ENCODE data around the gene SRSF10. TPM values are rescaled to one million over a fixed set of nuclear protein-coding genes. Genes with fewer than 3 reads are reported as not detected.

Gene SRSF10
- total RNA-seq, 1 donor from 2014 or later: 192 TPM

GRCh38 chr1:24003331-24003972 is 23.3 kb upstream of the SRSF10 start:
- ChIA-PET CTCF (interaction anchor here (1.3 kb wide), 1 partner anchor 25 kb away, joined by 3 read pairs; no protein-coding TSS in a partner anchor), POLR2A (interaction anchor here (0.6 to 1.3 kb wide), 2 partner anchors 23 to 583 kb away, joined by 5 read pairs; partner anchors contain the start of gene SRSF10)
- H3K4me1 Mint-ChIP-seq: peaks cover 8% of the 10 kb centered on the region
- no peaks in the 10 kb centered on the region for H3K36me3 Mint-ChIP-seq (ENCODE audit: low read depth)
- no peak overlapping the region for H3K27ac Mint-ChIP-seq
- TF ChIP-seq CTCF (IDR thresholded peaks at IDR 0.05): no peak
- no peaks in the 10 kb centered on the region for H3K9me3 Mint-ChIP-seq
- intact Hi-C loops (cut with micrococcal nuclease): no loop called here
- ATAC-seq (ENCODE audit: low read depth) (peak; percentile 78), DNase-seq (no peak)
- H3K4me3 Mint-ChIP-seq: no peak overlapping the region
- H3K27me3 Mint-ChIP-seq: peaks cover 6% of the 10 kb centered on the region

GRCh38 chr1:24002695-24003094 is 22.6 kb upstream of the SRSF10 start:
- H3K9me3 Mint-ChIP-seq: no peaks in the 10 kb centered on the region
- POLR2A ChIA-PET: no interaction called here

GRCh38 chr1:23999156-23999671 is 19.1 kb upstream of the SRSF10 start:
- no peak overlapping the region for H3K4me3 Mint-ChIP-seq
- DNase-seq: no peak
- ChIA-PET CTCF (no interaction called here), POLR2A (no interaction called here)
- H3K4me1 Mint-ChIP-seq: peaks cover 8% of the 10 kb centered on the region
- intact Hi-C loops (cut with micrococcal nuclease): no loop called here
- no peaks in the 10 kb centered on the region for H3K27me3 Mint-ChIP-seq
- ATAC-seq (ENCODE audit: low read depth): no peak
- H3K9me3 Mint-ChIP-seq: no peaks in the 10 kb centered on the region
- no peaks in the 10 kb centered on the region for H3K36me3 Mint-ChIP-seq (ENCODE audit: low read depth)
- no peak overlapping the region for H3K27ac Mint-ChIP-seq
- no peak for TF ChIP-seq CTCF (IDR thresholded peaks at IDR 0.05)

More at GRCh38 chr1:24002695-24003094, 22.6 kb upstream of the SRSF10 start:
- intact Hi-C loops (cut with micrococcal nuclease): no loop called here
- peaks cover 4% of the 10 kb centered on the region for H3K27me3 Mint-ChIP-seq
- H3K27ac Mint-ChIP-seq: no peak overlapping the region
- CTCF ChIA-PET: interaction anchor here (1.3 kb wide), 1 partner anchor 26 kb away, joined by 3 read pairs; no protein-coding TSS in a partner anchor
- no peak overlapping the region for H3K4me3 Mint-ChIP-seq
- TF ChIP-seq CTCF (IDR thresholded peaks at IDR 0.05): no peak
- H3K36me3 Mint-ChIP-seq (ENCODE audit: low read depth): no peaks in the 10 kb centered on the region
- no peak for DNase-seq
- no peak for ATAC-seq (ENCODE audit: low read depth)
- H3K4me1 Mint-ChIP-seq: peaks cover 8% of the 10 kb centered on the region

GRCh38 chr1:23997812-23998211 is 17.7 kb upstream of the SRSF10 start:
- no peak for TF ChIP-seq CTCF (IDR thresholded peaks at IDR 0.05)
- POLR2A ChIA-PET: interaction anchor here (0.6 kb wide), 1 partner anchor 397 kb away, joined by 5 read pairs; no protein-coding TSS in a partner anchor
- H3K36me3 Mint-ChIP-seq (ENCODE audit: low read depth): no peaks in the 10 kb centered on the region
- H3K4me1 Mint-ChIP-seq: no peaks in the 10 kb centered on the region
- no peaks in the 10 kb centered on the region for H3K27me3 Mint-ChIP-seq
- DNase-seq (no peak), ATAC-seq (ENCODE audit: low read depth) (no peak)
- H3K4me3 Mint-ChIP-seq: no peak overlapping the region
- CTCF ChIA-PET: no interaction called here
- intact Hi-C loops (cut with micrococcal nuclease): no loop called here
- no peak overlapping the region for H3K27ac Mint-ChIP-seq
- no peaks in the 10 kb centered on the region for H3K9me3 Mint-ChIP-seq

GRCh38 chr1:23996700-23997229 is 16.6 kb upstream of the SRSF10 start:
- ChIA-PET POLR2A (no interaction called here), CTCF (no interaction called here)
- Mint-ChIP-seq H3K4me3 (no peak overlapping the region), H3K36me3 (ENCODE audit: low read depth) (no peaks in the 10 kb centered on the region), H3K9me3 (no peaks in the 10 kb centered on the region), H3K27me3 (no peaks in the 10 kb centered on the region), H3K4me1 (peaks cover 2% of the 10 kb centered on the region), H3K27ac (no peak overlapping the region)
- ATAC-seq (ENCODE audit: low read depth) (no peak), DNase-seq (no peak)
- TF ChIP-seq CTCF (IDR thresholded peaks at IDR 0.05): no peak
- intact Hi-C loops (cut with micrococcal nuclease): no loop called here
